ENCODE data around the gene MMP15.

MMP15 gene

DNA sequence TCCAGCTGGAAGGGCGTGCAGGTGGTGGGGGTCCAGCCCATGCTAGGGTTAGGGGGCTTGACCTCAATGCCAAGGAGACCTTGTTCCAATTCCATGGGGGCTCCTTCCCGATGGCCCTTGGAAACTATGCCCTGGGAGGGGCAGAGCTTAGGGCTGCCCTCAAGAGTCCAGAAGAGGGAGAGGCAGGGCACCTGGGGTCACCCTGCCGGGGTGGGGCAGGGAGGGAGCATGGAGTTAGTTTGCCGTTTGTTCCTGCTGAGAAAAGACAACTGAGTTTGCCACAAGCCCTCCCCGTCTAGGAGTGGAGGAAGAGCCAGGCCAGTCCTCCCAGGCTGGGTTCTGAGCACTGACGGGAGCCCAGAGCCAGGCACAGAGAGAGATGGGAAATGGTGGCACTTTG is 21.4 kb downstream of the MMP15 start:
- TF ChIP-seq, protein P1, sequence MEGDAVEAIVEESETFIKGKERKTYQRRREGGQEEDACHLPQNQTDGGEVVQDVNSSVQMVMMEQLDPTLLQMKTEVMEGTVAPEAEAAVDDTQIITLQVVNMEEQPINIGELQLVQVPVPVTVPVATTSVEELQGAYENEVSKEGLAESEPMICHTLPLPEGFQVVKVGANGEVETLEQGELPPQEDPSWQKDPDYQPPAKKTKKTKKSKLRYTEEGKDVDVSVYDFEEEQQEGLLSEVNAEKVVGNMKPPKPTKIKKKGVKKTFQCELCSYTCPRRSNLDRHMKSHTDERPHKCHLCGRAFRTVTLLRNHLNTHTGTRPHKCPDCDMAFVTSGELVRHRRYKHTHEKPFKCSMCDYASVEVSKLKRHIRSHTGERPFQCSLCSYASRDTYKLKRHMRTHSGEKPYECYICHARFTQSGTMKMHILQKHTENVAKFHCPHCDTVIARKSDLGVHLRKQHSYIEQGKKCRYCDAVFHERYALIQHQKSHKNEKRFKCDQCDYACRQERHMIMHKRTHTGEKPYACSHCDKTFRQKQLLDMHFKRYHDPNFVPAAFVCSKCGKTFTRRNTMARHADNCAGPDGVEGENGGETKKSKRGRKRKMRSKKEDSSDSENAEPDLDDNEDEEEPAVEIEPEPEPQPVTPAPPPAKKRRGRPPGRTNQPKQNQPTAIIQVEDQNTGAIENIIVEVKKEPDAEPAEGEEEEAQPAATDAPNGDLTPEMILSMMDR (IDR thresholded peaks at IDR 0.05; ENCODE audit: borderline replicate concordance, insufficient read depth, low read depth, low read length), result no peak
- no peak overlapping the region for H3K4me3 ChIP-seq (ENCODE audit: low read depth, low read length)

DNA sequence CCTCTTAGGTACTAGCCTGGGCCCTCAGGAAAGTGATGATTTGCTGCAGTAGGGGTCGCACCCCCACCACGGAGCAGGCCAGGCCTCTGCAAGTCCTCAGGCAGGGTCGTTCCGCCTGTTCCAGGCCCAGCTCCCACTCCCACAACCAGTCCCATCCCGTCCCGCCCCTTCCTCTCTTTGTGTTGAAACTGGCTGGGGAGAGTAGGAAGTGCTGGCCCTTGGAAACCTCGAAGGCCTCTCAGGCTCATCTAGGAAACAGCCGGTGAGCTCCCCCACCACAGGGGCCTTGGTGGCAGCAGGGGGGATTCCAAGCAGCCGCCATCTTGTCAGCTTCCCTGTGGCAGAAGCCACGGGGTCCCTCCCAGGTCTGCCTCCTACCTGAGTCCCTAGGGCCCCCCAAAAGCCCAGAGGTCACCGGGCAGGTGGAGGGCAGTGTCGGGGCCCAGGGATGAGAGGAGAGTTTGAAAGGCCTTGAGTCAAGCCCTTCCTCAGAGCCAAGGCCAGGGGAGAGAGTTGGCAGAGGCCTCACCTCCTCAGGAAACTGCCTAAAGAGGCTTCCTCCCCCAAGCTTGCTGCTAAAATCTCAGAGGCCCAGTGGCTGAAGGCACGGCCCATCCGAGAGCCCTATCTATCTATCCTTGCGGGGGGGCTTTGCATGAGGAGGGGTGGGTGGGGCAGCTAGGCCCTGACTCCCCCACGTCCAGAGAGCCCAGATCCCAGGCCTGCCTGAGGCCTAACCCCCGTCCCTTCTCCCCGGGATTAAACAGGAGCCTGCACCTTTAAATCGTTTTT is 22.2 kb downstream of the MMP15 start:
- TF ChIP-seq, protein P1 (IDR thresholded peaks at IDR 0.05; ENCODE audit: borderline replicate concordance, insufficient read depth, low read depth, low read length), result no peak
- no peak overlapping the region for H3K4me3 ChIP-seq (ENCODE audit: low read depth, low read length)

DNA sequence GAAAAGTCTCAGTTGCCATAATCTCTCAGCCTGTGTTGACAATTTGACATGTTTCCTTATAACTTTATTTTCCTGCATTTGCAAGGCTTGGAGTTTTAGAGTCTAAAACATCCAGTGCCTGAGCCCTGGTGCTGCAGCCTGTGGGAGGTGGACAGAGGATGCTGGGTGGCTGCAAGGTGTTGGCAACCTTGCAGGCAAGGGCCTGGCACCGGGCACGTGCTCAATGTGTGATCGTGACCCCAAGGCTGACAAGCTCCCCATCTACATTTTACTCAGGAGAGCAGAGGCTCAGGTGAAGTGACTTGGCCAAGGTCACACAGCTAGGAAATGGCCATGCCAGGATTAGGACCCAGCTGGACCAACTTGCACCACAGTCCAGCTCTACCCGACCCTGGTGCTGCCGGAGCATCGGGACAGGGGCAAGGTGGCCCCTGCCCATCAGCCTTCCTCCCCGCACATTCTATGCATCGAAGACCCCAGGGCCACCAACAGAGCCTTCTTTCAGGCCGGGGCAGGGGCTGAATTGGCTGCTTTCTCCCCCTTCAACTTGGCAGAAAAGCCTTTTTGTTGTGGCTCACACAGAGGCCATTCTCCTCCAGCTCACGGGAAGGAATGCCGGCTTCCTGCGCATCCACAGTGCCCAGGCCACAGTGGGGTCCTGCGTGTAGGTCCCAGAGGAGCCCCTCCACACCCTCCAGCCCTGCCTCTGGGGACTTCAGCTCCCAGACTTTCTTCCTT is 23.1 kb downstream of the MMP15 start:
- TF ChIP-seq, protein P1 (IDR thresholded peaks at IDR 0.05; ENCODE audit: borderline replicate concordance, insufficient read depth, low read depth, low read length), result no peak
- no peak overlapping the region for H3K4me3 ChIP-seq (ENCODE audit: low read depth, low read length)

DNA sequence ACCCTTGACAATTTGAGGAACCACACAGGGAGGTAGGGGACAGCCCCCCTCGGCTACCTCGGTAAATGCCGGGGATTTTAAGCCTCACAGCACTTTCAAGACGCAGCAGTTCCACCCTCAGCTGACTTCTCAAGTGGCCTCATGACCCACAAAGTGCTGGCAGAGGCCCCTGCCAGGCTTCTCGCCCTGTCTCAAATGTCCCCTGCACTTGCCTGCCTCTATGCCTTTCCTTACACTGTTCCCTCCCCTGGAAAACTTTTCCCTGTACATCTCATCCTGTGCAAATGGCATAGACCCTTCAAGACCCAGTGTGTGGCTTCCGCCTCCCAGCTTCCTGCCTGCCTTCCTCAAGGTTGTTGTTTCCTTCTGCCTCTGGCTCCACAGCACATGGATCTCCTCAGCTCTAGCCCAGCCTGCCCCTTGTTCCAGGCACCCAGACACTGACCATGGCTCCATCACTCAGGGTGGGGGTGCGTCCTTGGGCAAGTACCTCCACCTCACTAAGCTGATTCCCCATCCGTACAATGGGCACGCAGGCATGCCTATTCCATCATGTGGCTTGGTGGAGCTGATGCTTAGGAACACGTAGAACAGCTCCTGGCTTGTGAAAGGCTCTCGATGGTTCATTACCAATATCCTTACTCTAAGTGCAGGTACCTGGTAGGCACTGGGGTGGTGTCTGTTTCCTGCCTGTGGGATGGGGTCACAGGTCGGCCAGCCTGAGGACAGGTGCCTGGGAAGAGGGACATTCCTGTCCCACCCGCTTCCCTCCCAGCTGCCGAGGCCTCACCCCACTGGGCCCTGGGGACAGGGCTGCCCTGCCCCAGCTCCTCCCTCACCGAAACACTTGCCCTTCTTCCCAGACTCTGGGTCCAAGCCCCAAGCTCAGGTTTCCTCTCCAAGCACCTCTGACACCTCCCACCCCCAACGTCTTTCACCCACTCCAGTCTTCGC is 24.0 kb downstream of the MMP15 start:
- TF ChIP-seq, protein P1 (IDR thresholded peaks at IDR 0.05; ENCODE audit: borderline replicate concordance, insufficient read depth, low read depth, low read length), result no peak

DNA sequence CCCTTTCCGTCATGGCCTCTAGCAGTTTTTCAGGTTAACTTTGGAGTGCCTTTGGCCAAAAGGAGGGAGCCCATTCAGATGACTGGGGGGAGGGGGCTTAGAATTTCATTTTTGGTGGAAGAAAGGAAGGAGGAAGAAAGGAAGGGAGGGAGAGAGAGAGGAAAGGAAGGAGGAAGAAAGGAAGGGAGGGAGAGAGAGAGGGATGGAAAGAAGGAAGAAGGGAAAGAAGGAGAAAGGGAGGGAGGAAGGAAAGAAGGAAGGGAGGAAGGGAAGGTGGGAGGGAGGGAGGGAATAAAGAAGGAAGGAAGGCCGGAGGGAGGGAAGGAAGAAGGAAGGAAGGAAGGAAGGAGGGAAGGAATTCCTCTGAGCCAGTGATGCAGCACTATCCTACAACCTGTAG is 25.7 kb downstream of the MMP15 start:
- H3K4me3 ChIP-seq (ENCODE audit: low read depth, low read length), result no peak overlapping the region
- TF ChIP-seq, protein P1 (IDR thresholded peaks at IDR 0.05; ENCODE audit: borderline replicate concordance, insufficient read depth, low read depth, low read length), result no peak

More for the DNA sequence above, 24.0 kb downstream of the MMP15 start:
- H3K4me3 ChIP-seq (ENCODE audit: low read depth, low read length), result no peak overlapping the region

DNA sequence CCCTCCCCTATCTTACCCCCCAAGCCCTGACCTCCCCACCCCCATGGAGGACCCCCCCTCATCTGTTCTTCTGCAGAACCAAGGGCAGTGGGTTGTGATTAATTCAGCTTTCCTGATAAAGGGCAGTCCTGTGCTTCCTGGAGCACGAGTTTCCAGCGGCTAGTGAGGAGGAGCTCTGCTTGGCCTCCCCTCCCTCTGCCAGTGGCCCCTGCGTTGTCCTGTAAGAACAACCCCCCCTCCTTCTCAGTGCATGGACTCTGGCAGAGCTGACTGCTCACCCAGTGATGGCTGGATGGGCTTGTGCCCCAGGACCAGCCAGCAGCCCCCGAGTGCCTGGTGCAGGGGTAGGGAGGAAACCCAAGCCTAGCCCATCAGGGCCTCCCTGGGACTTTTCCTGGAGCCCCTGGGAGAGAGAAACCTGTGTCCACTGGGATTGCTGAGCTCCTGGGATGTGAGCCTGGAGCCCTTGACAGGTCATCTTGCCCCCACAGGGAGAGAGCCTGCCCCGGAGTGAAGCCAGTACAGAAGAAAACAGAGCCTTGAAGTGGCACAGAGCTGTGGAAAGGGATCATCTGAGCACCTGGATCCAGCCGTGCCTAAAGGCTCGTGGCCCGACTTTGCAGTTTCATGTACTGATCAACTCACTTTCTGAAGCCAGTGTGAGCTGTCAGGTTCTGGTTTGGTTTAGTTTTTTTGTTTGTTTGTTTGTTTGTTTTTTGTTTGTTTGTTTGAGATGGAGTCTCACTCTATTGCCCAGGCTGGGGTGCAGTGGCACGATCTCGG is 26.5 kb downstream of the MMP15 start:
- TF ChIP-seq, protein P1 (IDR thresholded peaks at IDR 0.05; ENCODE audit: borderline replicate concordance, insufficient read depth, low read depth, low read length), result no peak
- no peak overlapping the region for H3K4me3 ChIP-seq (ENCODE audit: low read depth, low read length)
